ENCODE results near the gene ADSS2.
A peak's percentile ranks its signal among the peaks of the same experiment; 100 is the strongest.
"Not testable (repeated sequence)": the region's sequence is repeated elsewhere in the genome, so short reads cannot be mapped to it uniquely, and the experiment has no call there.

ADSS2 gene

DNA sequence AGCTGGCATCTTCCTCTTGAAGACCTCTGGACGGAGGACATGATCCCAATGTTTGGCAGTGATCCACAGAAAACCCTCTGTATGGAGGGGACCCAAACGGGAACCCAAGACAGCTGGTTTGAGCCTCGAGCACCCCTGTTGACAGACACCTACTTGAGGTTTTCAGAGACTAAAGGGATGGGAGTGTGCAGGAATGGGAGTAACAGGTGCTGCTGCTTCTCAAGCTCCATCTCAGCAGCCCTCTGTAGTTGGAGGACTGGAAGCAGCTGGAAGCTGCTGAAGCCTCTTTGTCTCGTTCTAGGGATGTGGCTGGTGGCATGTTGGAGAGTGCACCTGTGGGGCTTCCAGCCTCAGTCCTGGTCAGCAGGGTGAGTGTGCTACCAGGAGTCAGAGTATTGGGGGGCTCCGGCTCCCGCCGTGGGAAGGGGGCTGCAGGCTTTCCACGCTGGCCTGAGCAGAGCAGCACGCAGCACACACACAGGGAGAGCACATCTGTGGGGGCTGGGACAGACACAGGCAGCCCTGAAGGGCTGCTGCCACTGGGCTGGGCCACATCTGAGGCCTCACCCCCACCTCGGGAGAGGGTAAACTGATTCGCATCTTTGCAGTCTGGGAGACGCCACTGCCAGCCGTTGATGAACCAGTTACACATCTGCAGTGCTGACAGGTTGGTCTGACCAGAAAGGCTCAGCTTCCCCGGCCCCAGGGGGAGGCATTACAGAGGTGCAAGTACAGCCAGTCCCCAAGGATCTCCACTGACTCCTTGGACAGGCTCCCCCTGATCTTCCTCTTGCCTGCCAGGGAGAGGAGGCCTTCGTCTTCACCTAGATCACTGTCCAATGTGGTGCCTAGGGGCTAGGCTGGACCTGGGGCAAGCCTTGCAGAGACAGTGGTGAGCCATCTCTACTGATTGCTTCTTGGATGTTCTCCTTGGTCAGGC, 56.6 kb downstream of the ADSS2 start:
- DNase-seq: no peak

DNA sequence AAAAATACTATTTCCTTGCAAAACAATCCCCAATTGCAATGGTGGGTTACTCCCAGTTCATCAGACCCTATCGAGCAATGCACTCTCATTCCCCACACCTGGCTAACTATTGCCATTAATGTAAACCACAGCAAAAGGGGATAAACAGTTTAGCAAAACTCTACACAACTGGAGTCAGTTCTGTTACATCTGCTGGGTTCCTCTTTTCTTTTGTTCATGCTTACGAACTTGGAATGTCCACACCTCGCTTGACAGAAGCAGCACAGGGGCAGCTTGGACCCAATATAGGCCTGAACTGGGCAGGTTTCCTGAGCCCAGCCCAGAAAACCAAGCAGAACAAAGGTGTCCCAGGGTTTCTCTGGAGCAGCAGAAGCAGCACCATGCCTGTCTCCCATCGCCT, 57.4 kb downstream of the ADSS2 start:
- no peak for DNase-seq

DNA sequence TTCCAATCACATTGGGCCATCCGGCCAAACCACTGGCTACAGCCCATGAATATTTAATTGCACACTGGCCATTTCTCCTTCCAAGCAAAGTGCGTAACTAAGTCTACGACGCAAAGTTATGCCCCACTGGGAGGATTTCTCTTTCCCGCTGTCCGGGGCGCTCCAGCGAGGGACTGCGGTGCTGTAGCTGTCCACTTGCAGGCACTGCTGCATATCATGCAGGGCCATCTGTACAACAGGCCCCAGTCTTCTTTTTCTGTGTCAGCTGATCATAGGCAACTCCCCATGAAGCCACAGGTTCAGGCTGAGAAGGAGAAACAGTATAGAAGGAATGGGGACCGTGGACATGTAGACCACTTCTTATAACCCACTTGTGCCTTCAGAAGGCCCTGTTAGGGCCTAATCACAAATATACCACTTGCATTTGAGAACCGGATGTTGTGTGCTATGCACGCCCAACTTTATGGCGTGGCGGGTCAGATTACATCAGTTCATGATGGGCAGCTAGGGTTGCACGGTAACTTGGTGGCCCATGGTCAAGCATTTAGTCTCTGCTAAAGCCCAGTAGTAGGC, 58.0 kb downstream of the ADSS2 start:
- DNase-seq: no peak

DNA sequence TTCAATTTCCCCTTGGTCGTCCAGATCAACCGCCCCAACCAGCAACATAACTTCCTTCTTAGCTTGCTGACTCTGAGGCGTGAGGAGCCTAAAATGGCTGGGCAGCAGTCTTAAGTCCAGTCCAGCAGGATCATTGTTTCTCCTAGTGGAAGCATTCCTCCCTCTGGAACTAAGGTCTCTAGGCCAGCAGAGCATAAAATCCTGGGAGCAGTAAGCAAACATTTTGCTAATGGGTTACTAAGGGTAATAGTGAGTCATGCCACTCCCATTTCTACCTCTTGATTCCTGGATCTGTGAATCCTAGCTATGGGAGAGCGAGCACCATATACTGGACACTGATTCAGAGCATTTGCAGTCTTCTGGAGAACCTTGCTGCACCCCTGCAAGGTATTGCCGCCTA, 59.9 kb downstream of the ADSS2 start:
- no peak for DNase-seq

DNA sequence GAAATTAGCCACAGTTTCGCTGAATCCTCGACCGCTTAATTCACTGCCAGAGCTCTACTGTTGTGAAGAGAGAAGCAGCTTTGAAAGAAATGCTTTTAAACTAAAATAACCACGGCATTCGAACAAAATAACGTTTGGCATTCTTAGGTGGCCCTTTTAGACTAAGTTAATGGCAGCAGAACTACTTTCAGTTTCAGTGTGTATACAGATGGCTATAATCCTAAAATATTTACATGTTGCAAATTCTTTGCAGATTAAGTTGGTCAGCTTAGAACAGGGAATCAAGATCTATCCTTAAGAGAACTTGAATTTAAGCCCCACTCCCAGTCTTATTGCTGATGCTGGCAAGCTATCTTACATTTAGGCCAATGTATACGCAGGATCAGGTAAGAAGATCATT, 62.7 kb downstream of the ADSS2 start:
- no peak for DNase-seq

DNA sequence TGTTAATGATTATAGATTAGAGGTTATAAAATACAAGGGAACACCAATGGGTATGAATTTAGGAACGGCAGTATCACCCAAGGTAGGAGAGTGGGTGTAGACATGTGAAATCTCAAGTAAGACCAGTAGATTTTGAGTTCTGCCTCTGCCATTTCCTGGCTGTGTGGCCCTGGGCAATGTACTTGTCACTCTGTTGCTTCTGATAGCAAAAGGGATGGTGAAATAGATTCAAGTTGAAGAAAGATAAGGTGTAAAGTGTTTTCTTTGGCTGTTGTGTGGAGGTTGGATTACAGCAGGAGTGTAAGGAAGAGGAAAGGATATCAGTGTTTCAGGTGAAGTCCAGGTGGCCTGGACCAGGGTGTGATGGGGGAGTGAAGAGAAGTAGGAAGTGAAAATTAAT, 64.3 kb downstream of the ADSS2 start:
- no peak for DNase-seq

DNA sequence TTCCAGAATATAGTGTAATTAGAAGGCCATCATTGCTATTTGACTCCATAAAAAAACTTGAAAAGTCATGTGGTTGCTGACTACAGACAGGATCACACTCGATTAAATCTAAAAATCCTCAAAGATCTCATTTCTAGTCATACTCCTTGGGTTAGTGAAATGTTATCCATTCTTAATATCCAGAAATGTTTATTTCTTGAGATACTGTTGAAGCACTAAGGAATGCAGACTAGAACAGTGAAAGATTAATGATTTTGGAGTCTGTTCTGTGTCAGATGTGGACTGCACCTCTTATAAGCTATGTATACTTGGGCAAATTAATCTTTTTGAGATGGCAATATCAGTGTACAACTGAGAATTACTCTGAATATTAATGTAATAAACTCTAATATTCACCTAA, 65.1 kb downstream of the ADSS2 start:
- DNase-seq: no peak

DNA sequence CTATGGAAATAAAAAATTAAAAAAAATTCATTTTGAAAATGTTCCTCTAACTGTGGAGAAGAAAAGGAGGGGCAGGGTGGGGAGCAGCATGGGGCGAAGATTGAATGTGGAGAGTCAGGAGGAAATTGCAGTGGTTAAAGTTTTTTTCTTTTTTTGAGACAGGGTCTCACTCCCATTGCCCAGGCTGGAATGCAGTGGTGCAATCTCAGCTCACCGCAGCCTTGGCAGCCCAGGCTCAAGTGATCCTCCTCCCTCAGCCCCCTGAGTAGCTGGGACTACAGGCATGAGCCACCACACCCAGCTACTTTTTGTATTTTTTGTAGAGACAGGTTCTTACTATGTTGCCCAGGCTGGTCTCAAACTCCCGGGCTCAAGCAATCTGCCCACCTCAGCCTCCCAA, 67.6 kb downstream of the ADSS2 start:
- no peak for DNase-seq

DNA sequence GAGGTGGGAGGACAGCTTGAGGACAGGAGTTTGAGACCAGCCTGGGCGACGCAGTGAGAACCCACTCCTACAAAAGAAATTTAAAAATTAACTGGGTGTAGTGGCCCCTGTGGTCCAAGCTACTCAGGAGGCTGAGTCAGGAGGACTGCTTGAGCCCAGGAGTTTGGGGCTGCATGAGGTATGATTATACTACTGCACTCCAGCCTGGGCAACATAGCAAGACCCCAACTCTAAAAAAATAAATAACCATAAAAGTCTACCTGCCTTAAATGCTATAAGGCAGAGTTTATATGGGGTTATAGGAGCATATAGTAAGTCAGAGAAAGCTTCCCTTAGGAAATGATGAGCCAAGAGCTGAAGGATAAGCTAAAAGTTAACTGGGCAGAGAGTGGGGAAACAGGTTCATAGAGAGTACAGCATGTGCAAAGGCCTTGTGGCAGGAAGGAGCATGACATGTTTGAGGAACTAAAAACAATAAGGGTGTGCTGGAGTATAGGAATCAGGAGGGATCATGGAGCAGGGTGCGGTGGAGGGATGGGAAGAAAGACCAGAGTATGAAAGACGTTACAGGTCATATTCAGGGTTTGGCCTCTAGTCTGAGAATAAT, 68.3 kb downstream of the ADSS2 start:
- no peak for DNase-seq

DNA sequence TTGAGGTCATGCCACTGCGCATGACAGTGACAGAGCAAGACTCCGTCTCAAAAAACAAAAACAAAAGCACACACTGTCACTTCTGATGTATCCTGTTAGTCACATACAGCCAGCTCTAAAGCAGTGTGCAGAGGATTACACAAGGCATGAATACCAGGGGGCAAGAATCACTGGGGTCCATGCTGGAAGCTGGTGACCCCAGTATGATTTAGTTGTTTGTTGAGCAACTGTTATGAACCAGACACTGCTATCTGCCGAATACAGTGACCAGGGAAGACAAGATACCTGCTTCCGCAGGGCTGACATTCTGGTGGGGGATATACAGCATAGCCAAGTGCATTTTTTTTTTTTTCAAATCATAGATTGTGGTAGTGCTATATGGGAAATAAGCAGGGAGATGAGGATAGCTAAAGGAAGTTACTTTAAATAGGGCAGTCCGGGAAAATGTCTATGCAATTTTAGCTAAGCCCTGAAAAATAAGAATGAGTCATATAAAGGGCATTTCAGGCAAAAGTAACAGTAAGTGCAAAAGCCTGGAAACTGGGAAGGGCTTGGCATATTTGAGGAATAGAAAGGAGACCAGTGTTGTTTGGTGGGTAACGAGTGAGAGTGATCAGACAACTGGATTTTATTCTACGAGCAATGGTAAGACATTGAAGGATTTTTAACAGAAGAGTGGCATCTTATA, 69.7 kb downstream of the ADSS2 start:
- DNase-seq: no peak

DNA sequence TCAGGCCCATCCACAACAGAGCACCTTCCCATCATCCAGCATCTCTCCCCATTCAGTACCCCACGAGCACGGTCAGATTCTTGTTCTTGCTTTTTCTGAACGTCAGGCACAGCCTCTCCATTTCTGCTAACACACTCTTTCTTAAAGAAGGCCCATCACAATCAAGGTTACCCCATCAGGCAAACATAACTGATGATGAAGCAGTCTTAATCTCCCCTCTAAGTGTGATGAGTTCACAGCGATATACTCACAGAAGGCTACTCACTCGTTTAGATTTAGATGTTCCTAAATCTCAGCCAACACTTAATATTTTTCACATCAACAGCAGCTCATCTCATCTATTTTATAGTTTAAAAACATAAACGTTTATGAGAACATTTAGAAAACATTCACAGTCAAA, 75.6 kb downstream of the ADSS2 start:
- DNase-seq: no peak

DNA sequence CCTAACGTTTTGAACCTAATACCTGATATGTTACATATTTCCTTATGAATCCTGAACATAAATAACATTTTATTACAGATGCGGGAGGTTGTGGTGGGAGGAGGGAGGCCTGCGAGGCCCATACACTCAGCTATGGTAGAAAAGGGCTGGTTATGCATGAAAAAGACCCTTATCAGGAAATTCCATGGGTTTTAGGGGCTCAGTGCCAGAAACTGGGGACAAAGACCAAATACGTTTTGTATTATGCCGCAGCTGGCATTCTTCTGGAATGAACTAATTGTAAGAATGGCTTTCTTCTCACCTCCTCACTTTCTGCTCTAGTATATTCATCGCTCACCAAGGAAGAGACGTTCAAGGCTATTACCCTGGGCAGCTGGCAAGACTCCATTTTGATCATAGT, 76.7 kb downstream of the ADSS2 start:
- no peak for DNase-seq

DNA sequence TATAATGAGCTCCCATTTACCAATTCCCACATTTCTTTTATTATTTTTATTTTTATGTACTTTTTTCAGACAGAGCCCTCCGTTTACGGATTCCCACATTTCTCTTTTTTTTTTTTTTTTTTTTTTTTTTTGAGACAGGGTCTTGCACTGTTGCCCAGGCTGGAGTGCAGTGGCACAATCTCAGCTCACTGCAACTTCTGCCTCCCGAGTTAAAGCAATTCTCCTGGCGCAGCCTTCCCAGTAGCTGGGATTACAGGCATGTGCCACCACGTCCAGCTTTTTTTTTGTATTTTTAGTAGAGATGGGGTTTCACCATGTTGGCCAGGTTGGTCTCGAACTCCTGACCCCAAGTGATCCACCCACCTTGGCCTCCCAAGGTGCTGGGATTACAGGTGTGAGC, 77.2 kb downstream of the ADSS2 start:
- not testable (repeated sequence) for DNase-seq

DNA sequence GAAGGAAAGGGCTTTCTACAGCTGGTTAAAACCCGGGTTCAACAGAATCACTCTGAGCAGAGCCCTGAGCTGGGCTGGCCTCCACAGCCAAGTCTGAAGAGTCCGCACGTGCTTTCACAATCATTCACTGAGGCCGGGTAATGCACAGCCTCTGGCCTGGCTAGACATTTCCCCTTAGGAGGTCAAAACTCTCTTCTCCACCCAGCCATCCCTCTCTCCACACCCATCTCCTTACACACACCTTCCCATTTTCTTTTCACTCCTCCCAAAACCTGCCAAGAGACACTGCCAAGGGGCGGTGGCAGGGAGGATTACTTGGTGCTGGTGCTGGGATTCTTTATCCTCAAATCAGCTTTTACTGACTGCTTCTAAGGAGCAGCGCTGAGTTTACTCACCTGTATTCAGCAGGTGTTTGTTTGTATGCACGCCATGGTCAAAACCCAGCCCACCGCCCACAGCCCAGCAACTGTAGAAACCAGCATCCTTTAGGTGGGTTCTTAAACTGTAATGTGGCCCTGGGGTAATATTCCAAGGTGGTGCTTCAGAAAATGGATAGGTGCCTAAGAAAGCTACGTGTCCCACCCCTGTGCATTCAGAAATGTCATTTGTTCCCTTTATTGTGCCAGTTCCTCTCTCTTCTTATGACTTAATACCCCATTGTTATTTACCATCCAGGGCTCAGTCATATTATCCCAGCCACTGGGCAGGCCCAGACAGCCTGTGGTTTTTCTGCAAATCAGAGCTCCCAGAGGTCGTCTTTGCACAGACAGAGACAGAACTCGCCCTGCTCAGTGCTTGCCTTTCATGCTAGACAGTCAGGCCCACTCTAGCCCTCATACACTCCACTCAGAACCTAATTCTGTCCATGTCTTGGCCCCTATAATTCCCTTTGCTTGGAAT, 80.2 kb downstream of the ADSS2 start:
- DNase-seq: peak; percentile 20

DNA sequence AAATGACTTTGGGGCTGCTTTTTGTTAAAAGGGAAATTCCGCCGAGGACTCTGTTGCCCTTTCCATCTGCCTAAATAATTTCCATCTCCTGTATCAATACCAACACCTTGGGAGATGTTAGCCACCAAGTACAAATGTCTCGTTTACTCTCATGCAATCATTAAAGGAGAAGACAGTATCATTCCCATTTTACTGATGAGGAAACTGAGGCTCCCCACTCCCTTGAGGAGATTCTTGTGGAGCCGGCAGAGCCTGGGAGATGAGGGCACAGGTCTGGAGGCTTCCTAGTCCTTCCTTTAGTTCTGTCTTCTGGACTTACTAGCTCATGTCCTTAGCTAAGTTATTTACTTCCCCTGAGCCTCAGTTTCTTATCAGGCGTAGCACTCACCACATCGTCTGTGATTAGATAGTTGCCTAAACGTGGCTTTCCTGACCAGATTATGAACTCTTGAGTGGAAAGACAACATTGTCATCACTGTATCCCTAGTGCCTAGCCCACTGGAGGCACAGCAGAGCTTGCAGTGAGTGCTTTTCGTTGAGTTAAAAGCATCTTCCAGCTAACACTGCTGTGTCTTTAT, 81.6 kb downstream of the ADSS2 start:
- DNase-seq: no peak

DNA sequence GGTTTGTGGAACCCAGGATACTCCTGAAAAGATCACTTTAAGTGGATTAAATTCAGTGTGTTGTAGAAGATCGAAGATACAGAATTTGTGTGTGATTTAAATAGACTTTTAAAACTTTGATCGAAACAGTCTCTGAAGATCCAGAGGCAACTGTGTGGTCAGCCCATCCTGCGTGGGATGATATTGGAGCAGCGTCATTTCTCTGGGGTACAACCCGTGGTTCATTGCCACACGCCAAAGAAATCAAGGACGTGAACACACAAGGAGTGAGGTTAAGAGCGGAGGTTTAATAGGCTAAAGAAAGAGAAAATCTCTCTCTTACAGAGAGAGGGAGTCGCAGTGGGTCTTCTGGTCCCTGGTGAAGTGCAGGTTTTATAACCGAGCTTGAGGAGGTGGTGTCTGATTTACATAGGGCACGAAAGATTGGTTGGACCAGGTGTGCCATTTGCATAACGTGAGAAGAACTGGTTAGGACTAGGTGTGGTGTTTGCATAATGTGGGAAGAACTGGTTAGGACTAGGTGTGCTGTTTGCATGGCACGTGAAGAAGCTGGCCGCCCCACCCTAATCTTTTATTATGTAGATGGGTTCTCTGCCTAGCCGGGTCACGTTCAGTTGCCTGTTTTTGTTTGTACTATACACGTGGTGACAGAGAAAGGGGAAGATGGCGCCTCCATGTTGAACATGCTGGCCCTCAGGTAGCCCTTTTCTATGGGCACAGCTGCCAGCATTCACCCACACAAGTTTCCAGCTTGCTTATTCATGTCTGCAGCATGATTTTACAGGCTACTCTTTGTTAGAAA, 82.3 kb downstream of the ADSS2 start:
- DNase-seq: no peak

DNA sequence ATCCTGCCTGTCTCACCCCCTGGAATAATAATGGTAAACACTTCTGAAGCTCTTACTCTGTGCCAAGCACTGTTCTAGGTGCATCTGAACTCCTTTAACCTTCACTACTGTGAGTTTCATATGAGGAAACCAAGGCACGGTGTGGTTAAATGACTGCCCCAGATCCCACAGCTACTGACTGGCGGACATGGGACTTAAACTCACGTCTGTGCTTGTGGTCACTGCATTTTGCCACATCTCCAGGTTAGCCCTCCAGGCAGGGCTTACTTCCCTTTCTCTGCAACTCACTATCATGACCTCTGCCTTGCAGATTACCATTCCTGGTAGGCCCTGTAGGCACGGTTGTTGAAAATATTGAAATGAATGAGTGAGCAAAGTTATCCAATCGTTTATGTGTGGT, 83.4 kb downstream of the ADSS2 start:
- no peak for DNase-seq

DNA sequence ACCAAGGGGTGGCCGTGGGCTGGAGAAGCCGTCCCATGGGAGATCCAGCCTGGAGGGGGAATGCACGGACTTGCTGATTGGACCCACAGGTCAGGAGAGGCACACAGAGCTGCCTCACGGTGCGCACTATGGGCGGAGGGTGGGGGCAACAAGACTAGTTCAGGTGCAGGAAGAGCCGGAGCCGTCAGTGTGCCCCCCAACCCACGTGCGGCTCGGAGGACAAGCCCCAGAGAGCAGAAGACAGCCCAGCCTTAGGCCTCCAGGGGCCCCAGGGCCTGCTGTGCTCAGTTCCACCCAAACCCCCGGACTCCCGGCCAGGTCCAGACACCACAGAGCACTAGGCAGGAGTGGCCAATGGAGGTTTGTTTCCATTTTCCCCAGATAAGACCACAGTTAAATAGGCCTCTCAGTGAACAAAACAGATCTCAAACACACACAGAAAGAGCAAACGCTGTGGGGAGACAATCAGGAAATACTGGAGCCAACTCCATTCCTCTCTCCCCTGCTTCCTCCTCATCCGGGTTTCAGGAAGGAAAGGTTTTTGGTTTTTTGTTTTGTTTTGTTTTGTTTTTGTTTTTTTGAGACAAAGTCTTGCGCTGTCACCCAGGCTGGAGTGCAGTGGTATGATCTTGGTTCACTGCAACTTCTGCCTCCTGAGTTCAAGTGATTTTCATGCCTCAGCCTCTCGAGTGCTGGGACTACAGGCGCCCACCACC, 84.2 kb downstream of the ADSS2 start:
- no peak for DNase-seq

DNA sequence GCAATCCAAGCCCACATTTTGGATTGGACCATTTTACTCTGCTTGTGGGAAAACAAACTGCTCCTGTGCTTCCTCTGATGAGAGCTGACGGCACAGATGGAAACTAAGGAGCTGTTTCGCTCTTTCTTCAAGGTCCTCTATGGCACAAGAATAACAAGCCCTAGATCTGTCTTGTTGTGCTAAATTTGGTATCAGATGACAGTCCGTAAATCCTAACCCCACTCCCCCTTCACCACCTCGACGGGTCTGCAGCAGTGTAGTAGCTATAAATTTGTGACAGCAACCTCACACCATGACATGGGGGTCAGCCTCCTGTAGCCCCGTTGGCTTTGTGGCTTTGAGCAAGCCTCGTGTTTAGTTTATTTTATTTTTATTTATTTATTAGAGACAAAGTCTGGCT, 85.9 kb downstream of the ADSS2 start:
- no peak for DNase-seq

DNA sequence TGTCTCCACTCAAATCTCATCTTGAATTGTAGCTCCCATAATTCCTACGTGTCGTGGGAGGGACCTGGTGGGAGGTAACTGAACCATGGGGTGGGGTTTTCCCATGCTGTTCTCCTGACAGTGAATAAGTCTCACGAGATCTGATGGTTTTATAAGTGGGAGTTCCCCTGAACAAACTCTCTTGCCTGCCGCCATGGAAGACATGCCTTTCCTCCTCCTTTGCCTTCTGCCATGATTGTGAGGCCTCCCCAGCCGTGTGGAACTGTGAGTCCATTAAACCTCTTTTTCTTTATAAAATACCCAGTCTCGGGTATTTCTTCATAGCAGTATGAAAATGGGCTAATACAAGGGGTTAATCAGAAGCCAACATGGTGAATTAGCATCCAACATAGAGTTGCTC, 86.4 kb downstream of the ADSS2 start:
- not testable (repeated sequence) for DNase-seq

DNA sequence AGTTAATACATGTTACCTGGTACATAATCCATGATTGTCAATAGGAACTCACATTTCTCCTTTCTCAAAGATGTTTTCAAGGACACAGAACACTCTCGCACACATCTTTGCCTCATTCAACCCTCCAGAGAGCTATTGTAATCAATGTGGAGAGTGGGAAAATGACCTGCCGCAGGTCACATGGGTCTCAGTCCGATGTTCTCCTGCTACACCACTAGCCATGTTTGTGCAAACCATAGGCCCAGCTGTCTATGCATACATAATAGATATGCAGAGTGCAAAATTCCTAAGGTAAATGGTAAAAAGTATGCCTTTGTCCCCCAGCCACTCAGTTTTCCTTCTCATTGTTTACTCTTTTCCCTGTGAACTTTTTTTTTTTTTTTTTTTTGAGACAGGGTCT, 89.2 kb downstream of the ADSS2 start:
- DNase-seq: no peak
